KMS-11 (cell line): ENCODE data around the gene CPT2.

ENCODE experiments used
- H2AFZ ChIP-seq: fragments of 200-600 bp; sonication (generic); 2 replicates; pipeline ENCODE4 v1.6.1; 2016; ENCODE audit warnings: antibody characterized with exemption, mixed run types, low read depth
- H3K27ac ChIP-seq: fragments of 200-600 bp; sonication (generic); 2 replicates; pipeline ENCODE4 v1.6.1; 2016; ENCODE audit warnings: mild to moderate bottlenecking, mixed run types
- H3K27me3 ChIP-seq: fragments of 200-600 bp; sonication (generic); 2 replicates; pipeline ENCODE4 v1.6.1; 2017; ENCODE audit warnings: mild to moderate bottlenecking, low read depth, mixed run types, moderate library complexity; ENCODE audit not compliant: insufficient read depth
- H3K36me3 ChIP-seq: fragments of 200-600 bp; sonication (generic); 2 replicates; pipeline ENCODE4 v1.6.1; 2017; ENCODE audit warnings: mild to moderate bottlenecking, mixed run types; ENCODE audit not compliant: insufficient read depth
- H3K4me1 ChIP-seq: fragments of 200-600 bp; sonication (generic); 2 replicates; pipeline ENCODE4 v1.6.1; 2016; ENCODE audit warnings: mild to moderate bottlenecking, low read depth, mixed run types; ENCODE audit not compliant: poor library complexity, severe bottlenecking
- H3K4me2 ChIP-seq: fragments of 200-600 bp; sonication (generic); 2 replicates; pipeline ENCODE4 v1.7.0; 2016; ENCODE audit warnings: mild to moderate bottlenecking, mixed run types
- H3K4me3 ChIP-seq: fragments of 200-600 bp; sonication (generic); IDR thresholded peaks from 2 replicates; pipeline ENCODE4 v1.6.1; 2017; ENCODE audit warnings: low read depth, low read length, mixed read lengths; ENCODE audit not compliant: insufficient read depth
- H3K79me2 ChIP-seq: fragments of 200-600 bp; sonication (generic); 2 replicates; pipeline ENCODE4 v1.6.1; 2016; ENCODE audit warnings: low read depth, mixed run types; ENCODE audit not compliant: insufficient read depth
- H3K9ac ChIP-seq: fragments of 200-600 bp; sonication (generic); 2 replicates; pipeline ENCODE4 v1.6.1; 2016; ENCODE audit warnings: mild to moderate bottlenecking, mixed run types
- H4K20me1 ChIP-seq: fragments of 200-600 bp; sonication (generic); 2 replicates; pipeline ENCODE4 v1.6.1; 2016; ENCODE audit warnings: mild to moderate bottlenecking, mixed run types; ENCODE audit not compliant: insufficient read depth
- CTCF ChIP-seq: fragments of 200-600 bp; sonication (generic); conservative IDR thresholded peaks from 2 replicates; pipeline ENCODE4 v1.6.1; 2017; ENCODE audit warnings: low read depth, mild to moderate bottlenecking, antibody characterized with exemption, low read length, moderate library complexity, mixed read lengths

CPT2 gene

GRCh38 chr1:53196485-53197290 lies at the start of gene CPT2:
Gene CPT2, plus strand, starts transcription at chr1:53196824. Its CDS starts 120 bp downstream, at chr1:53196944.
- no peak for TF ChIP-seq CTCF
- Histone ChIP-seq H2AFZ (peak within 1 kb of the TSS; percentile 99), H3K9ac (peak within 1 kb of the TSS; percentile 88), H3K27ac (peak within 1 kb of the TSS; percentile 77), H4K20me1 (no peaks in the 10 kb centered on the region), H3K4me1 (peaks cover 14% of the 10 kb centered on the region), H3K79me2 (peaks cover 14% of the 10 kb centered on the region; the same call in 1 of the 2 replicates), H3K36me3 (no peaks in the 10 kb centered on the region), H3K27me3 (no peaks in the 10 kb centered on the region), H3K4me2 (peak within 1 kb of the TSS; percentile 92), H3K4me3 (peak within 1 kb of the TSS; percentile 90)

- no peaks in the 10 kb centered on the region for H3K27me3 ChIP-seq
- no peak overlapping the region for H3K4me3 ChIP-seq
- no peak overlapping the region for H2AFZ ChIP-seq
- no peaks in the 10 kb centered on the region for H3K4me1 ChIP-seq
- no peak overlapping the region for H3K27ac ChIP-seq
- no peaks in the 10 kb centered on the region for H3K79me2 ChIP-seq
- no peak overlapping the region for H3K9ac ChIP-seq
- H3K4me2 ChIP-seq, result no peak overlapping the region
- H3K36me3 ChIP-seq, result no peaks in the 10 kb centered on the region
- H4K20me1 ChIP-seq, result no peaks in the 10 kb centered on the region
- TF ChIP-seq CTCF, result no peak
These were observed 49.5 kb upstream of the CPT2 start for GRCh38 chr1:53147174-53147573.

- H3K27ac ChIP-seq, result no peak overlapping the region
These were observed 48.5 kb upstream of the CPT2 start for GRCh38 chr1:53148123-53148522.

GRCh38 chr1:53153752-53154151 lies 42.9 kb upstream of the CPT2 start:
- Histone ChIP-seq H3K27me3 (no peaks in the 10 kb centered on the region), H3K4me3 (no peak overlapping the region), H4K20me1 (no peaks in the 10 kb centered on the region), H3K4me1 (no peaks in the 10 kb centered on the region), H3K36me3 (no peaks in the 10 kb centered on the region), H3K4me2 (no peak overlapping the region), H3K9ac (no peak overlapping the region), H3K79me2 (no peaks in the 10 kb centered on the region), H3K27ac (no peak overlapping the region), H2AFZ (no peak overlapping the region)
- TF ChIP-seq CTCF, result no peak

More at GRCh38 chr1:53148123-53148522, 48.5 kb upstream of the CPT2 start:
- no peak for TF ChIP-seq CTCF
- Histone ChIP-seq H4K20me1 (no peaks in the 10 kb centered on the region), H3K27me3 (no peaks in the 10 kb centered on the region), H3K79me2 (no peaks in the 10 kb centered on the region), H3K4me2 (no peak overlapping the region), H2AFZ (no peak overlapping the region), H3K4me3 (no peak overlapping the region), H3K9ac (no peak overlapping the region), H3K4me1 (no peaks in the 10 kb centered on the region), H3K36me3 (no peaks in the 10 kb centered on the region)
